ENCODE data around the gene TRIM41.
A peak's percentile ranks its signal among the peaks of the same experiment; 100 is the strongest.

The TRIM41 gene

DNA sequence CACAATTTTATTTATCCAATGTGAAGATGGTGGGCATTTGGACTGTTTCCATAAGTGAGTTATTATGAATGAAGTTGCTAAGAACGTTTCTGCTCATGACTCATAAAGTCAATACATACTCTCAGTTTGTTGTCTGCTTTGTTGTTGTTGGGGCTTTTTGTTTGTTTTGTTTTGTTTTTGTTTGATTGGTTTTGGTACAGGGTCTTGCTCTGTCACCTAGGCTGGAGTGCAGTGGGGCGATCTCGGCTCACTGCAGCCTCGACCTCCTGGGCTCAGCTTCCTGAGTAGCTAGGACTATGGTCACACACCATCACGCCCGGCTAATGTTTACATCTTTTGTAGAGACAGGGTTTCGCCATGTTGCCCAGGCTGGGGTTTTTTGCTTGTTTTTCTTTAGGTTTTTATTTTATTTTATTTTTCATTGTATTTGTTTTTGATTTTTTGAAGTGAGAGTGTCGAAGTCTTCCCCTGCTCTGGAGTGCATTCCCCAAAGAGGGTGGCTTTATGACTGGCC, 36.0 kb upstream of the TRIM41 start:
- Histone ChIP-seq H3K9ac (ENCODE audit: low read depth in 1 of 2, low read length in 2 of 2) (no peak overlapping the region), H3K4me3 (ENCODE audit: low read depth in 1 of 2, low read length in 2 of 2) (peak overlapping the region; percentile 20 to 28), H3K9me3 (ENCODE audit: control insufficient read depth in 1 of 2, low read length in 2 of 2) (no peaks in the 10 kb centered on the region), H3K4me1 (ENCODE audit: control insufficient read depth in 1 of 2, insufficient read depth in 2 of 2, low read length in 2 of 2) (peaks cover 0 to 18% of the 10 kb centered on the region in 2 donors), H3K36me3 (ENCODE audit: control insufficient read depth in 1 of 2, insufficient read depth in 2 of 2, low read length in 2 of 2) (no peaks in the 10 kb centered on the region), H3K27ac (ENCODE audit: low read depth, low read length) (no peak overlapping the region), H3K27me3 (ENCODE audit: control insufficient read depth in 1 of 2, insufficient read depth in 2 of 2, low read length in 2 of 2) (no peaks in the 10 kb centered on the region)

DNA sequence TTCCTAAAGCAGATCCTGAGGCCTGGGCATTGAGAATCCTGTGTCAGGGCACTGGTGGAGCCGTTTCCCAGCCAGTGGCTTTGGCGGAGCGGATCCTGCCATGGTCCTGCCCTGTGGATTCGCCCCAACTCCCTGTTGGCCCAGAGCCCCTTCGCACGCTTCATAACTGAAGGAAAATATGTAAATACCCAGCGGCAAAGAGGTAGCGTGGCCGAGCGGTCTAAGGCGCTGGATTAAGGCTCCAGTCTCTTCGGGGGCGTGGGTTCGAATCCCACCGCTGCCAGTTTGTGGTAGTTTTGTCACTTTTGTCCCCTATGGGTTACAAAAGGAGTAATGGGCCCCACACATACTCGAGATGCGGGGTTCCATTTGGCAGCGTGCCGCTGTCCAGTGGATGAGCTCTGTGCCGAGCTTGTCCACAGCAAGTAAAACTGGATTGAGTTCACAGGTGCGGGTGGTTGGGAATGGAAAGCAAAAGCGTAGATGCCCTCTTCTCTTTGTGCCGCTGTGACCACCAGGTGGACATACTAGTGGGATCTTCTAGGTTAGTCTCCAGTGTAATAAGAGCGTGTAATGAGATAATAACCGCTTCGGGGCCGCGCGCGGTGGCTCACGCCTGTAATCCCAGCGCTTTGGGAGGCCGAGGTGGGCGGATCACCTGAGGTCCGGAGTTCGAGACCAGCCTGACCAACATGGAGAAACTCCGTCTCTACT, 35.4 kb upstream of the TRIM41 start:
- H3K27me3 ChIP-seq (ENCODE audit: control insufficient read depth in 1 of 2, insufficient read depth in 2 of 2, low read length in 2 of 2) = no peaks in the 10 kb centered on the region
- no peak overlapping the region for H3K9ac ChIP-seq (ENCODE audit: low read depth in 1 of 2, low read length in 2 of 2)
- H3K9me3 ChIP-seq (ENCODE audit: control insufficient read depth in 1 of 2, low read length in 2 of 2) = no peaks in the 10 kb centered on the region
- no peaks in the 10 kb centered on the region for H3K36me3 ChIP-seq (ENCODE audit: control insufficient read depth in 1 of 2, insufficient read depth in 2 of 2, low read length in 2 of 2)
- peak overlapping the region; percentile 20 to 57 for H3K4me3 ChIP-seq (ENCODE audit: low read depth in 1 of 2, low read length in 2 of 2)
- no peak overlapping the region for H3K27ac ChIP-seq (ENCODE audit: low read depth, low read length)
- H3K4me1 ChIP-seq (ENCODE audit: control insufficient read depth in 1 of 2, insufficient read depth in 2 of 2, low read length in 2 of 2) = peaks cover 6 to 23% of the 10 kb centered on the region in 2 donors

DNA sequence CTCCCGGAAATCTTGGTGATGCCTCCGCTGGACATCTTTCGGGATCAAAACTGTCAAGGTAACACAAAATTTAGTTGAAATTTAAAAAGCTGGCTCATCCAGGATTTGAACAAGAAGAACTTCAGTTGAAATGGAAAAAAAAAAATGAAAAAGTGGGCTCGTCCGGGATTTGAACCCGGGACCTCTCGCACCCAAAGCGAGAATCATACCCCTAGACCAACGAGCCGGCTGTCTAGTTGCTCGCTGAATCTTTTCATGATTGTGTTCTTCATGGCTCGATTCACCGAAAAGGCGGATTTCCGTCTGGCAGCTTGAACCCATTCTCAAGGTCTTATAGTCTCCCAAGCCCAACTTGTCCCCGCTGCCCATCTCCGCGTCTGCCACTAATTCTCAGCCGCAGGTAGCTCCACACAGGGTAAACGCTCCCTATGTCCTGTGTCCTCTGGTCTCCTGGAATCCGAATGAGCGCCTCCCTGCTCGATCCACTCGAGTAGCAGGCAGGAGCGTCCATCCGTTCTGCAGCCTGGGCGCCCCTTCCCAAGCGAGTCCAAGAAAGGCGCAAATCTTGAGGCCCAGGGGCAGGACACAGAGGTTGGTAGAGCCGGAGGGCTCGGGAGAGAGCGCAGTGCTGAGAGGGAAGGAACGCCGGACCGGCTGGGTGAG, 34.2 kb upstream of the TRIM41 start:
- Histone ChIP-seq H3K4me1 (ENCODE audit: control insufficient read depth in 1 of 2, insufficient read depth in 2 of 2, low read length in 2 of 2) (peaks cover 9 to 26% of the 10 kb centered on the region in 2 donors), H3K9ac (ENCODE audit: low read depth in 1 of 2, low read length in 2 of 2) (peak overlapping the region; percentile 73 to 91), H3K9me3 (ENCODE audit: control insufficient read depth in 1 of 2, low read length in 2 of 2) (no peaks in the 10 kb centered on the region), H3K4me3 (ENCODE audit: low read depth in 1 of 2, low read length in 2 of 2) (peak overlapping the region; percentile 95 to 99), H3K27me3 (ENCODE audit: control insufficient read depth in 1 of 2, insufficient read depth in 2 of 2, low read length in 2 of 2) (no peaks in the 10 kb centered on the region), H3K36me3 (ENCODE audit: control insufficient read depth in 1 of 2, insufficient read depth in 2 of 2, low read length in 2 of 2) (no peaks in the 10 kb centered on the region), H3K27ac (ENCODE audit: low read depth, low read length) (peak overlapping the region; percentile 16)

DNA sequence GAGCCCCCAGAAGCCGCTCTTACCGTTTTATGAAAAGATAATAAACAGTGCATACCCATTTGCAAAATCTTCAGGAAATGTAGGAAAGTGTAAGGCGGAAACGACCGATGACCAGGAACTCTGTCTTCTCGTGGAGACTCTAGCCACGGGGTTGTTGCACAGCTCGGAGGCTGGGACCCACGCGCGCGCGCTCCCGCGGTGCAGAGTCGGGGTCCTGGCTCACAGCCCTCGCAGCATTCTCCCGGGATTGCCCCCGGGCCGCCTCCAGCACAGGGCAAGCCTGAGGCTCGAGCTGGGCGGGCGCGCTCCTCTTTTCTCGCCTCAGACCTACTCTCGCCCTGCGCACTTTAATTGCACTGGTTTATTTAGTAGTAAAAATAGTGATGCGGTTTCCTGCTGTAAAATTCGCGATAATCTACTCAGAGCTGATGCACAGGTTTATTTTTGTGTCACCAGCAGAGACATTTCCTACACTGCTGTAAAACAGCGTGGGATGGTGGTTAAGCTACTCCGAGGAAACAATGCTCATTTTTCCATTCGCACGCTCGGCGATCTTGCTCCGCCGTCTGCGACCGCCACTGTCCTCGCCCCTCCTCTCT, 33.6 kb upstream of the TRIM41 start:
- peaks cover 9 to 23% of the 10 kb centered on the region in 2 donors for H3K4me1 ChIP-seq (ENCODE audit: control insufficient read depth in 1 of 2, insufficient read depth in 2 of 2, low read length in 2 of 2)
- H3K36me3 ChIP-seq (ENCODE audit: control insufficient read depth in 1 of 2, insufficient read depth in 2 of 2, low read length in 2 of 2) = no peaks in the 10 kb centered on the region
- no peaks in the 10 kb centered on the region for H3K27me3 ChIP-seq (ENCODE audit: control insufficient read depth in 1 of 2, insufficient read depth in 2 of 2, low read length in 2 of 2)
- H3K27ac ChIP-seq (ENCODE audit: low read depth, low read length) = no peak overlapping the region
- H3K4me3 ChIP-seq (ENCODE audit: low read depth in 1 of 2, low read length in 2 of 2) = peak overlapping the region; percentile 95 to 99
- H3K9me3 ChIP-seq (ENCODE audit: control insufficient read depth in 1 of 2, low read length in 2 of 2) = no peaks in the 10 kb centered on the region
- peak overlapping the region; percentile 73 to 91 for H3K9ac ChIP-seq (ENCODE audit: low read depth in 1 of 2, low read length in 2 of 2)

DNA sequence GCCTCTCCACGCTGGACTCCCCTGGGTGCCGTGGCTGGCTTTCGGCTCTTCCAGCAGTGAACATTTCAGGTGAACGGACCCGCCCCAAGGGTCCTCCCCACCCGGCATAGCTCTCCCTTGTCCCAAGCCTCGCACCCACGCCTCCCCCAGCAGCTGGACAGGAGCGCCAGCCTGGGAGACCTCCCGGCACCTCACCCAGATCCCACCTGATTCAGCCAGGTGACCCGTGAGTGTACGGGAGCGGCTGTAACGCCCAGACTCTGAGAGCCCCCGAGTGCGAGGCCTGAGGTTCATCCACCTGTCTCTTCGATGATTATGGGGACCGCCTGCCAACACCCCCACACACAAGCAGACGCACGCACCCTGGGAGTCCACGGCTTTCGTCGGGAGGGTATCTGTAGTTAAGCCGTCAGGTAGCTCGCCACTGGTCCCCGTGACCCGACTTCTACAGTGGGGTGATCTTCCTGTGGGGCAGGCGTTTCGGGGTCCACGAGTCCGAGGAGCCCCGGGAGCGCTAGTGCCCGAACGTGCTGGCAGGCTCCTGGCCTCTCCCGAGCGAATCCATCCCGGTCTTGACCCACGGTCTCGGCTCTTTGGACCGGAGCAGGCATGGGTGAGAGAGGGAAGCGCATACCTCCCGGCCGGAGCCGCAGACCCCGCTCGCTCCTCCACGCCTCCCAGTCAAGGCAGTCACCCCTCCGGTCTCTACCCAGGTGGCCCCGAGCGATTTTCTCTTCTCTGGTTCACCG, 32.9 kb upstream of the TRIM41 start:
- no peaks in the 10 kb centered on the region for H3K27me3 ChIP-seq (ENCODE audit: control insufficient read depth in 1 of 2, insufficient read depth in 2 of 2, low read length in 2 of 2)
- no peaks in the 10 kb centered on the region for H3K9me3 ChIP-seq (ENCODE audit: control insufficient read depth in 1 of 2, low read length in 2 of 2)
- H3K9ac ChIP-seq (ENCODE audit: low read depth in 1 of 2, low read length in 2 of 2) = peak overlapping the region; percentile 74 to 91
- H3K36me3 ChIP-seq (ENCODE audit: control insufficient read depth in 1 of 2, insufficient read depth in 2 of 2, low read length in 2 of 2) = no peaks in the 10 kb centered on the region
- peaks cover 9 to 22% of the 10 kb centered on the region in 2 donors for H3K4me1 ChIP-seq (ENCODE audit: control insufficient read depth in 1 of 2, insufficient read depth in 2 of 2, low read length in 2 of 2)
- H3K4me3 ChIP-seq (ENCODE audit: low read depth in 1 of 2, low read length in 2 of 2) = peak overlapping the region; percentile 95 to 99
- H3K27ac ChIP-seq (ENCODE audit: low read depth, low read length) = no peak overlapping the region

DNA sequence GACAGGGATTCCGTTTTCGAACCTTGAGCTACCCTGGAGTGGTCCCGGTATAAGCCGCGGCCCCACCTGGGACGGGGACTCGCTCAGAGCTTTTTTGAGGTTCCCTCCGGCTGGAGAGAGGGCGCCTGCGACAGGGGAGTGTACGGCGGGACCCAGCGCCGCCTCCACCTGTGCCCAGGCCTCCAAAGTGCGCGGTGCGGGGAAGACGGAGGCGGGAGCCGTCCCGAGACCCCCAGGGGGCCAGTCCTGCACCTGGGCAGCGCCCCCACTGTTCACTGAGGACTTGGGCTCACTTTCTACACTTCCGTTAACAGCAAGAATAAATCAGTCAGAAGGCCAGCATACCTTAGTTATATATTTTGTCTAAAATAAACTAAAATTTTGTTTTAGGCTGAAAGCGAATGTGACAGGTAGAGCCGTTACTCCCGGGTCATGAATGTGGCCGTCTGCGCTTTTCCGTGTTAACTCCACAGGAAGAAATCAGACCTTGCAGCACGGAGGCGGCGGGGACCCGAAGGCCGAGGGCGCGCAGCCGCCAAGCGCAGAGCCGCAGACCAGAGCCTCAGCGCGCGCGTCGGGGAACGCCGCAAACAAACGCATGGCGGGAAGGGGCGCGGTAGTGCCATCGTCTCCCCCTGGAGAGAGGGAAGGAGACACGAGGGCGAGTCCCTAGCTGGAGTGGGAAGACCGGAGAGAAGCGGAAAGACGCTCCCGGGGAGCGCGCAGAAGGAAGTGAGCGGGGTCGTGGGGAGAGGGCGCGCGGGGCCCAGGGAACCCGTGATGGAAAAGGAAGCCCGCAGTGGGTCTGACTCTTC, 32.2 kb upstream of the TRIM41 start:
- Histone ChIP-seq H3K9ac (ENCODE audit: low read depth in 1 of 2, low read length in 2 of 2) (peak overlapping the region; percentile 74 to 91), H3K4me3 (ENCODE audit: low read depth in 1 of 2, low read length in 2 of 2) (peak overlapping the region; percentile 95 to 99), H3K4me1 (ENCODE audit: control insufficient read depth in 1 of 2, insufficient read depth in 2 of 2, low read length in 2 of 2) (peaks cover 9 to 22% of the 10 kb centered on the region in 2 donors), H3K9me3 (ENCODE audit: control insufficient read depth in 1 of 2, low read length in 2 of 2) (no peaks in the 10 kb centered on the region), H3K36me3 (ENCODE audit: control insufficient read depth in 1 of 2, insufficient read depth in 2 of 2, low read length in 2 of 2) (no peaks in the 10 kb centered on the region), H3K27ac (ENCODE audit: low read depth, low read length) (peak overlapping the region; percentile 48), H3K27me3 (ENCODE audit: control insufficient read depth in 1 of 2, insufficient read depth in 2 of 2, low read length in 2 of 2) (no peaks in the 10 kb centered on the region)

DNA sequence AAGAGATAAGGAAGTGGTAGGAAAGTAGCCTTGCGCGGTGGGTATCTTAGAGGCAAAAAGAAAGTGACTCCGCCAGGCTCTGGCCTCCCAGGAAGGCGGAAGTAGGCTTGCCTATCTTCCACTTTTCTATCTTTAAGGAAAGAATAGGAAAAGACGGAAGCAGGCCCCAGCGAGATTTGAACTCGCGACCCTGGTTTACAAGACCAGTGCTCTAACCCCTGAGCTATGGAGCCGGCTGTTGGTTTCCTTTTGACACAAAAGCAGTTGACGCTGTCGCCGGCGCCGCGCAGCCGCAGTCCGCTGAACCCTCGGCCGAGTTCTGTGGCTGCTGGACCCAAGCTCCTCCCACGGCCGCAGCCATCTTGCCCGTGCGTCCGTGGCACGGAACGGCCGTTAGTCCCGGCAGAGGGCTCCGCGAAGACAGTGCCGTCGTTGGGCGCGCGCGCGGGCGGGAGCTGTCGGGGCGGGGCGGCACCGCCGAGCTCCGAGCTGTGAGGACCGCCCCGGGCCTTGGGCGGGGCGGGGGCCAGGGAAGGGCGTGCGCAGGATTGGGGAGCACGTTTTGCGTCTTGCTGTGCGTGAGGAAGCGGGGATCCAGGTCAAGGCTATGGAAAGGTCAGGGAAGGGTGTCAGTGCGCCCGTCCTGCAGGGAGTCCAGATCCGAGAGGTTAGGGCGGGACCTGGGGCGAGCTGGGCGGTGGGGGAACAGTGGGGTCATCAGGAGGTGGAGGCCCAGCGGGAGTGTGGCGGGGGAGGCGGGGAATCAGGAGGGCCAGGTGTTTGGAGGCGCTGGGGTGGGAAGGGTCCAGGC, 31.4 kb upstream of the TRIM41 start:
- Histone ChIP-seq H3K4me1 (ENCODE audit: control insufficient read depth in 1 of 2, insufficient read depth in 2 of 2, low read length in 2 of 2) (peaks cover 9 to 22% of the 10 kb centered on the region in 2 donors), H3K36me3 (ENCODE audit: control insufficient read depth in 1 of 2, insufficient read depth in 2 of 2, low read length in 2 of 2) (no peaks in the 10 kb centered on the region), H3K27ac (ENCODE audit: low read depth, low read length) (peak overlapping the region; percentile 91), H3K9ac (ENCODE audit: low read depth in 1 of 2, low read length in 2 of 2) (peak overlapping the region; percentile 74 to 91), H3K4me3 (ENCODE audit: low read depth in 1 of 2, low read length in 2 of 2) (peak overlapping the region; percentile 95 to 99), H3K9me3 (ENCODE audit: control insufficient read depth in 1 of 2, low read length in 2 of 2) (no peaks in the 10 kb centered on the region), H3K27me3 (ENCODE audit: control insufficient read depth in 1 of 2, insufficient read depth in 2 of 2, low read length in 2 of 2) (no peaks in the 10 kb centered on the region)

DNA sequence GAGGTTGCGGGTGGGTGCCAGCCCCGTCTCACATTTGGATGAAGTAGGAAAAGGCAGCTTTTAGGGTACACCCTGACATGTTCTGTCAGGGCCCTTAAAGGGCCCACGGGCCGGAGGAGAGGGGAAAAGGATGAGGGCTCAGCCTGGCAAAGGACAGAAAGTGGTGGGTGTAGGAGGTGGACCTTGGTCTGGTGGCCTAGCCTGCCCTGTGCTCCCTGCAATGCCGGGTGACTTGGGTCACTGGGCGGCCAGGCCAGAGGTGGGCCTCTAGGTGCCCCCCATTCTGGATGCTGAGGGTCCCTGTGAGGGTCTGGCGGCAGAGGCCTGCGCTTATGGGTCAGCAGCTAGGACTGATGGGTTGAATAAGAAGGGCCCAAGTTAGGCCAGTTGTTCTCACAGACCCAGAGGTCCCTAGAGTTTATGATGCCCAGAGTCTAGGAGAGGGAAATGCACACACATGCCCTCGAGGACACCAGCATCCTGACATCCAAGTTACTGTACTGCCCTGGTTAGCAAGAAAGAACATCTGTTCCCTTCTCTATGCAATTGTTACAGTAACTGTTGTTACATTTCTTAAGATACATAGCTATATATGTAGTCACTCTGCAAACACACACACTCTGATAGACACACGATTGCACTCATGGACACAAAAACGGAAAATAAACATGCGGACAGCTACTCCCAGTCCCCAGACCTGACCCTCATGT, 30.6 kb upstream of the TRIM41 start:
- H3K36me3 ChIP-seq (ENCODE audit: control insufficient read depth in 1 of 2, insufficient read depth in 2 of 2, low read length in 2 of 2) = no peaks in the 10 kb centered on the region
- peak overlapping the region; percentile 74 to 76 for H3K9ac ChIP-seq (ENCODE audit: low read depth in 1 of 2, low read length in 2 of 2)
- no peak overlapping the region for H3K27ac ChIP-seq (ENCODE audit: low read depth, low read length)
- H3K4me1 ChIP-seq (ENCODE audit: control insufficient read depth in 1 of 2, insufficient read depth in 2 of 2, low read length in 2 of 2) = peaks cover 9 to 22% of the 10 kb centered on the region in 2 donors
- H3K27me3 ChIP-seq (ENCODE audit: control insufficient read depth in 1 of 2, insufficient read depth in 2 of 2, low read length in 2 of 2) = no peaks in the 10 kb centered on the region
- H3K9me3 ChIP-seq (ENCODE audit: control insufficient read depth in 1 of 2, low read length in 2 of 2) = no peaks in the 10 kb centered on the region
- H3K4me3 ChIP-seq (ENCODE audit: low read depth in 1 of 2, low read length in 2 of 2) = peak overlapping the region; percentile 95 to 99
